ENCODE data around the gene POSTN.

The POSTN gene, protein sequence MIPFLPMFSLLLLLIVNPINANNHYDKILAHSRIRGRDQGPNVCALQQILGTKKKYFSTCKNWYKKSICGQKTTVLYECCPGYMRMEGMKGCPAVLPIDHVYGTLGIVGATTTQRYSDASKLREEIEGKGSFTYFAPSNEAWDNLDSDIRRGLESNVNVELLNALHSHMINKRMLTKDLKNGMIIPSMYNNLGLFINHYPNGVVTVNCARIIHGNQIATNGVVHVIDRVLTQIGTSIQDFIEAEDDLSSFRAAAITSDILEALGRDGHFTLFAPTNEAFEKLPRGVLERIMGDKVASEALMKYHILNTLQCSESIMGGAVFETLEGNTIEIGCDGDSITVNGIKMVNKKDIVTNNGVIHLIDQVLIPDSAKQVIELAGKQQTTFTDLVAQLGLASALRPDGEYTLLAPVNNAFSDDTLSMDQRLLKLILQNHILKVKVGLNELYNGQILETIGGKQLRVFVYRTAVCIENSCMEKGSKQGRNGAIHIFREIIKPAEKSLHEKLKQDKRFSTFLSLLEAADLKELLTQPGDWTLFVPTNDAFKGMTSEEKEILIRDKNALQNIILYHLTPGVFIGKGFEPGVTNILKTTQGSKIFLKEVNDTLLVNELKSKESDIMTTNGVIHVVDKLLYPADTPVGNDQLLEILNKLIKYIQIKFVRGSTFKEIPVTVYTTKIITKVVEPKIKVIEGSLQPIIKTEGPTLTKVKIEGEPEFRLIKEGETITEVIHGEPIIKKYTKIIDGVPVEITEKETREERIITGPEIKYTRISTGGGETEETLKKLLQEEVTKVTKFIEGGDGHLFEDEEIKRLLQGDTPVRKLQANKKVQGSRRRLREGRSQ

GRCh38 chr13:37598597-37598996, at the start of gene POSTN:
Gene POSTN, minus strand, starts transcription at chr13:37598768. Its CDS starts 42 bp downstream, at chr13:37598726.
- no peak for DNase-seq

GRCh38 chr13:37647031-37647650, 48.6 kb upstream of the POSTN start:
- no peak for DNase-seq

- DNase-seq: no peak
Measured at GRCh38 chr13:37646531-37646930, 48.0 kb upstream of the POSTN start.

- no peak for DNase-seq
Measured at GRCh38 chr13:37645181-37645740, 46.7 kb upstream of the POSTN start.

GRCh38 chr13:37641391-37641790, 42.8 kb upstream of the POSTN start:
- DNase-seq: no peak

DNA sequence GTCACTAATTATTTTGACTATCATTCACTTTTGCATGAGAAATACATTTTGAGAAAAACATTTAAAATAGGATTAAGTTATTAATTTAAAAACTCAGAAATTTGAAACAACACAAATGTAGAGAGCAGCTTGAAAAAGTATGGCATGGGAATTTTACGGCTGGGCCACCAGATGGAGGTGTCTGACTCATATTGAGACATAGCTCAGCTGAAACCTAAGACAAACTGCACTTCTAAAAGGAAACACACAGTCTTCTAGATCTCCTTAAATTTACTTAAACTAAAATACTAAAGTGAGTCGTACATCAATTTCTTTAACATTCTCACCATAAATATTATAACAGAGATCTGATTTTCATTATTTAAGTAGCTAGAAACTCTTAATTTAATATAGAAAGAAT, 41.9 kb upstream of the POSTN start:
- DNase-seq: no peak

DNA sequence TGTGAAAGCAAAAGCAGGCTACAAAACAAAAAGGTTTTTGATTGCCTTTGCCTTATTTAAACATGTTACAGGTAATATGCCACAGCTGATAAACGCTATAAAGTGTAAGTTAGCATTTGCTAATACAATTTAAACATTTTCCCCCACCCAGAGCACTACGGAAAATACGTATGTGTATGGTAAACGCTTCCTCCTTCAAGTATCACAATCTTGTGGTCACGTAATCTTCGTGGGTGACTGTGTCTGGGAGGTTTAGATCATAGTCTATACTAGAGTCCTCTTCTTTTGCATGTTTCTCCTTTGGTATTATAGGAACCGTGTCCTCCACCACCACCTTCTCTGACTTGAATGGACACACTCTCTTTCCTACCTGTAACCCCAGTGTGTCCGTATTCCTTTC, 38.1 kb upstream of the POSTN start:
- DNase-seq: no peak

- DNase-seq: no peak
Measured at GRCh38 chr13:37632294-37632693, 33.7 kb upstream of the POSTN start.

GRCh38 chr13:37627428-37627827, 28.9 kb upstream of the POSTN start:
- no peak for DNase-seq

DNA sequence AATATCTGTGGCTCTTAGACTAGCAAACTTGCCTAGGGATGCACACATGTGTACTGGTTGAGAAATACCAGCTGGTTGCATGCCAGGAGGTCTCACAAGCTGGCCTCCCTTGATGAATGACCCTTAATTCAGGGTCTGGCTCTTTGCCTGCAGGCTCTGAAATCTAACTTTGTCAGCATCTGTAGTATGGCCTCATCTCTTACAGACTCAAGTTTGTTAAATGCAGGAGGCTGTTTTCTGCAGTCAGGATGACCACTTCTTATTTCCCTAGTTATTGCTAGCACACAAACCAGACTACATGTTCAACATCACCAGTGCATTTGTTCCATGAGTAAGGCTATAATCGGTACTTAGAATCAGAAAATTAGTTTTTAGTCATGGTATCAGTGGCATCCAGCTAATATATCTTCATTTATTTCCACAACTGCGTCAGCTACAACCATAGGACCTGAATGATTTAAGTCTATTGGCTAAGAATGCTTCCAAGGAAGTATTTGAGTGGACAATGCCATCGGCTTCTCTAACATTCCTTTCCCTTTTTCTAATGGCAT, 23.3 kb upstream of the POSTN start:
- DNase-seq: no peak

DNA sequence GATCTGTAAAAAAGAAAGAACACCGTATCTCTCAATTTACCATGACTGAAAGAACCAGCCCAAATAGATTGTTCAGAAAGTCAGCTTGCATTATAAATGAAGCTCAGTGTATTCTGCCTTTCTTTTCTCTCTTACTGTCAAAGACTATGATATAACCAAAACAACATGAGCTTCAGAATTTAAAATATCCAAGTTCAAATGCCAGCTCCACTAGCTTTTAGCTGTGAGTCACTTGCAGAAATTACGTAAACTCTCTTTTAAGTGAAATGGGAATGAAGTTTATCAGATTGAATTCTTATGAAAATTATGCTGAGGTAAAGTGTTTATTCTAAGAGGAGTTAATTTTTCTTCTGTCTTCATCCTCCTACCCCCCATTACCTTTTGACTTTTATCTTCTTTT, 20.0 kb upstream of the POSTN start:
- no peak for DNase-seq

DNA sequence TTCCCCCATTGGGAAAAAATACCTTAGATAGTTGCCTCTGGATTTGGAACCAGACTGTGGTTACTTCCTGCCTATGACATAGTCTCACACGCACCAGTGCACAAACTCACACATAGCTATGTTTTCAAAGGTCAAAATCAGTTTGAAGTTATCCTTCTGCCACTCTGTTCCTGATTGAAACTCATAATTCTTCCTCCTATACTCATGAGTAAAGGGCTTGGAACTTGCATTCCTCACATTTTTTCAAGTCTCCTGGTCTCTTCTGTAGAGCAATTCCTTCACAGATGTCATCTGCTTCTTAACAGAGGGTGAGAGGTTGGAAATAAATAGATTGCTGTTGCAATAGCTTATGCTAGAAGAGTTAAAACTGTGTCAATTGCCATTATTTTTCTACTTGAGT, 18.6 kb upstream of the POSTN start:
- no peak for DNase-seq

DNA sequence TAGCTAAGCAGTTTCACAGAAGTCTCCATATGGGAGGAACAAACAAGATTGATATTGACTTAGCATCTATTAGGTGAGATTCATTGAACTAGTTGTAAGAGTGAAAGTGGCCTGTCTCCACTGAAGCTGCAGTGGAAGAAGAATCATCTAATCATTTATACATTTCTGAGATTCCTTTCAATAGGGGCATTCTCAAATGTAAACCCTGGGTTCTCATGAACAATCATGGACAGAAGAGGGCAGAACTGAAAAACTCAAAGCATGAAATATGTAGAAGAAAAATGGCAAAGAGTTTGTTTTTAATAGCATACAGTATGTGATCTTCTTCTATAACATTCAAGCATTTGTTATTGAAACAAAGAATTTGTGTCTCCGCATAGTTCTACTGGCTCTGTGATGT, 17.6 kb upstream of the POSTN start:
- DNase-seq: no peak

DNA sequence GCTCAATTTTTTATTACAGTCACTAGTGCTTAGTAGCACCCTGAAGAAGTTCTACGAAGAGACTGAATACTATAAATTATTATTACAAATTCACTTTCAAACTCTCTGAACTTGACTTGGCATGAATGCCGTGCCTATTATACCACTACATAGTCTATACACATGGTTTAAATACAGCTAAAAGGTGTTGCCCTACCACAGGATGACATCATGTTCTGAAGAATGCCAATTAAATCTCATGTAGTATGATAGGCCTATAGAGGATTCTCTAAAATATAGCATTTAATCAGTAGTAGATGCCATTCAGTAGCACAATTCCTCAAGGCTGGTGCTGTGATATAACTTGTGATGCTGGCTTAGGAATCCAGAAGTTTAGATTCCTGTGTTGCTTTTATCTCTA, 16.7 kb upstream of the POSTN start:
- no peak for DNase-seq

GRCh38 chr13:37613638-37614037, 15.1 kb upstream of the POSTN start:
- DNase-seq: no peak

DNA sequence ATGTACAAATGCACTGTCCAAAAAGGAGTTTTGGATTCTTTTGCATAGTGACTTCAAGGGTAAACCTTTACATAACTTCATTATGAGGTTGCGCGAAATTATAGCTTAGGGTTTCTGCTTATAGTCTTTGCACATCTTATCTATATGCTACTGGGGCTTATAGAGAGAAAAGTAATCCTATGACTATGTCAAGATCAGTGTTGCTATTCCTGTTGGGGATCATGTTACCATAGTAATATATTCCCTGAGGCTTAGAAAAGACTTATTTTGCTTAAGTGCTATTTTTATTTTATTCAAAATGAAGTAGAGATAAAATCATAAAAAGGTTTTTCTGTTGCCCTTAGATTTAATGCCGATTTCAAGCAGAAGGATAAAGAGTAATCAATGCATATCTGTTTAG, 14.7 kb upstream of the POSTN start:
- DNase-seq: no peak

- no peak for DNase-seq
Measured at GRCh38 chr13:37608750-37609339, 10.3 kb upstream of the POSTN start.

DNA sequence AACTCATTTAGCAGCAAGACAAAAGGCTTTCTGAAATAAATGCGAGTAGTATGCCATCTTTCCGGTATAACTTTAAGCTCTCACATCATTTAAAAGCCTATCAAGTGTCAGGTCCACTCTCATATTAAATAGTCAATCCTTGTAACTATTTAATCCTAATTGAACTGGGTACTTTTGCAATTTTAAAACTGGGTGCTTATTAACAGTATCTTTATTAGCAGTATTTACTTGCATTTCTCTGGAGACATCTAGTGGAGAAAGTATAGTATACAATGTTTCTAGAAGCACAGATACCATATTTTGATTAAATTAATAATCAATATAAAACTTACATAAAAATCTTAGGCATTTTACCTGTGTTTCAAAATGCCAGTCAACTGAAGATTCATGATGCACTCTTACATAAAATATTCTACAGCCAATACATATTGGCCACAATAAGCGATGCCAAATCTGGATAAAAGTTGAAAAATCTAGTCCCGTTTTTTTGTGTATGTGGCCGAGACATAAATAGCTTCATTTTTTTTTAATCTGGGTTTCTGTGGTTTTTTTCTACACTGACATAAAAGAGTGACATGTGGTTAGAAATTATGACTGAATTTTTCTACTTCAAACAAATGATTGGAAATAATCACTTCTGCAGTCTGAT, 4.3 kb upstream of the POSTN start:
- DNase-seq: no peak

DNA sequence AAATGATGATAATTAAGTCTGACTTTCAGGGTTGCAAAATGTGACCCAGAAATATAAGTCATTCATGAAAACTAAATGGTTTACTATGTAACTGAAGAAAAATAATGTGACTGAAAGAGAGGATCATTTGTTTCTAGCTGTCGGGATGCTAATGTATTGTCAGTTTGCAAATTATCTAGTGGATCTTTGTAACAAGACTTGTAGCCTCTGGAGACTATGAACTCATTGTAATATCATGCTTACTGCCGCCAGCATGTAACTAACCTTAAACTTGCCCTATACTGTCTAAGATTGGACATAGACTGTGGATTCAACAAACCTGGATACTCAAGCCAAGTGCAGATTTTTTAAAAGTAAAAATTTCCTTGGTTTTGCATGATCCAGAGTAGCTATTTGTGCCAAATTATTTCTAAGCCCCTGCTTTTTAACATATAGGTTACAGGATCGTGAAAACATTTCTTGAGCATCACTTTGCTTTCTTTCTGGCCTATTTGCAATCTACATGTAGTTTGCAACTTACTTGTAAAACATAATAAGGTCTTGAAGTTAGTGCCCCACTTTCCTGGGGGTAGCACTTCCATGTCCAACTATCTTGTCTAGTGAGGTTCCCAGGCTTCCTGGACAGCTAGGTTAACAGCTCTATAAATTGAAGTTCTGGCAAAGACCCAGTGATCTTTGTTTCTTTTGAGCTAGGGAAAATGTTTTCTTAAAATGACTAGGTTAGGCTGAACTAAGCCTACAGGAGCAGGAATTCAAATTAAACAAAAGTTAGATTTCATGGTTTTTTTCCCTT, 3.3 kb upstream of the POSTN start:
- DNase-seq: no peak

GRCh38 chr13:37599519-37599918, 951 bp upstream of the POSTN start:
- DNase-seq: no peak

- DNase-seq: no peak
Measured at GRCh38 chr13:37597477-37598025, 1.0 kb downstream of the POSTN start.
